Body of pancreas (tissue), 4 donors: Measurements from ENCODE around the gene FOLR2.

ENCODE experiments used
- CTCF ChIP-seq, 7 experiments: fragments of 450-650 bp in 4 of 7; fragments of 200-600 bp in 3 of 7; sonication (generic) in 3 of 7; IDR thresholded peaks; one replicate each; pipeline ENCODE4 v1.5.1; 2016 to 2019; ENCODE audit warnings: antibody characterized with exemption in 7 of 7
- POLR2A ChIP-seq, 3 donors: fragments of 450-650 bp; IDR thresholded peaks; one replicate each; pipeline ENCODE4 v1.6.1; 2016; ENCODE audit warnings: antibody characterized with exemption in 3 of 3, mild to moderate bottlenecking in 2 of 3

DNA sequence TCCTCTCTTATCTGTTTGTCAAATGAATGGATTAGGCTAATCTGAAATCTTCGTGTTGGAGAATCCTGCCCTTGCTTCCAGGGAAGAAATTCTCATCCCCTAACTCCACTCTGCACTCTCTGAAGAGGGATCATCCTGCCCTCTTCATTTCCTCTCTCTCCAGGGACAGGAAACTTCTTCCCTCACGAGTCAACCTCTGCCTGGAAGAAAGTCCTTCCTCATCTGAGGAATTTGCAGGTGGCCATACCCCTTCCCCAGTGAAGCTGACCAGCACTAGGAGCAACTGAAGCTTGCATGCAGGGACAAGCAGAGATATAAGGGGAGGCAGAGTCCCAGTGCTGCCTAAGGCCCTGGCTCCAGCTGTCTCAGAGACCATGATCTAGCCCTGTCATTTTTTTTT lies 31.0 kb downstream of the FOLR2 start:
- no peak for TF ChIP-seq CTCF (IDR thresholded peaks at IDR 0.05)
- no peak for TF ChIP-seq POLR2A (IDR thresholded peaks at IDR 0.05)
